PC-3 (cell line): ENCODE data around the gene WT1. TPM values are rescaled to one million over a fixed set of nuclear protein-coding genes. Genes with fewer than 3 reads are reported as not detected.
A peak's percentile ranks its signal among the peaks of the same experiment; 100 is the strongest.

Experiments
- ATAC-seq: fragments of 200-7000 bp; cut with Tn5 transposase; 2 replicates; pipeline ENCODE4 v1.9.1; 2020; ENCODE audit warnings: mild to moderate bottlenecking, moderate library complexity
- BruUV-seq: library from RNA; stranded (reverse); fragments of 400-500 nt; replicated peaks from 2 replicates; lab custom pipeline; 2021; lab: Mats Ljungman, UMichigan
- CTCF ChIA-PET: fragments of 300-600 bp; sonication (Branson Sonifier 250); formaldehyde crosslinking; loops from one replicate; lab custom pipeline; 2022; ENCODE audit warnings: antibody characterized with exemption; lab: Charles Lee
- POLR2A ChIA-PET: fragments of 300-600 bp; sonication (Branson Sonifier 250); formaldehyde crosslinking; loops from one replicate; lab custom pipeline; 2022; ENCODE audit warnings: antibody characterized with exemption; ENCODE audit not compliant: unreplicated experiment; lab: Charles Lee
- DNase-seq: peaks from one replicate; pipeline ENCODE4 v3.0.0-alpha.2; 2015
- H2AFZ ChIP-seq: fragments of 300-600 bp; sonication (generic); 2 replicates; pipeline ENCODE4 v1.6.0; 2016; ENCODE audit warnings: antibody characterized with exemption, low read length
- H3F3A ChIP-seq: fragments of 300-600 bp; sonication (generic); one replicate; pipeline ENCODE4 v1.6.0; 2017; ENCODE audit warnings: antibody characterized with exemption, low read length, control low read depth, mild to moderate bottlenecking; ENCODE audit not compliant: unreplicated experiment
- H3K27ac ChIP-seq: fragments of 300-600 bp; sonication (generic); 2 replicates; pipeline ENCODE4 v1.5.1; 2016; ENCODE audit warnings: mild to moderate bottlenecking, low read length
- H3K27me3 ChIP-seq: fragments of 300-600 bp; sonication (generic); 2 replicates; pipeline ENCODE4 v1.6.1; 2016; ENCODE audit warnings: low read length, mixed read lengths
- H3K36me3 ChIP-seq: fragments of 300-600 bp; sonication (generic); 2 replicates; pipeline ENCODE4 v1.6.1; 2016; ENCODE audit warnings: low read depth, mixed run types, low read length, mixed read lengths
- H3K4me1 ChIP-seq: fragments of 300-600 bp; sonication (generic); 2 replicates; pipeline ENCODE4 v1.5.1; 2016; ENCODE audit warnings: low read length; ENCODE audit not compliant: insufficient read depth
- H3K4me2 ChIP-seq: fragments of 300-600 bp; sonication (generic); 2 replicates; pipeline ENCODE4 v1.6.0; 2016; ENCODE audit warnings: low read length
- H3K4me3 ChIP-seq: fragments of 300-600 bp; sonication (generic); 2 replicates; pipeline ENCODE4 v1.5.1; 2016; ENCODE audit warnings: mild to moderate bottlenecking, low read length, mixed read lengths
- H3K79me2 ChIP-seq: fragments of 300-600 bp; sonication (generic); 2 replicates; pipeline ENCODE4 v1.6.1; 2017; ENCODE audit warnings: low read length, mixed read lengths
- H3K9ac ChIP-seq: fragments of 300-600 bp; sonication (generic); 2 replicates; pipeline ENCODE4 v1.6.0; 2016; ENCODE audit warnings: mild to moderate bottlenecking, low read length
- H3K9me2 ChIP-seq: fragments of 300-600 bp; sonication (generic); replicated peaks from 2 replicates; pipeline ENCODE4 v1.6.1; 2016; ENCODE audit warnings: mixed run types, low read length, mixed read lengths
- H3K9me3 ChIP-seq: fragments of 300-600 bp; sonication (generic); 2 replicates; pipeline ENCODE4 v1.6.1; 2016; ENCODE audit warnings: low read length, mixed read lengths
- H4K20me1 ChIP-seq: fragments of 300-600 bp; sonication (generic); 2 replicates; pipeline ENCODE4 v1.6.1; 2016; ENCODE audit warnings: low read length, mixed read lengths
- EZH2 ChIP-seq: fragments of 300-600 bp; sonication (generic); IDR thresholded peaks from one replicate; pipeline ENCODE4 v1.6.1; 2017; ENCODE audit warnings: antibody characterized with exemption, mild to moderate bottlenecking, low read length; ENCODE audit not compliant: unreplicated experiment
- EZH2phosphoT487 ChIP-seq: fragments of 300-600 bp; sonication (generic); IDR thresholded peaks from 2 replicates; pipeline ENCODE4 v1.6.1; 2018; ENCODE audit warnings: mild to moderate bottlenecking, antibody characterized with exemption, low read length, borderline replicate concordance
- intact Hi-C: fragments of 100-400 bp; cut with micrococcal nuclease; formaldehyde crosslinking; loops from 2 replicates; pipeline ENCODE4 v1.9.0; 2023
- total RNA-seq: library from RNA; depleted of rRNA; stranded (reverse); fragments of >200 nt; gene quantifications from 2 replicates; pipeline ENCODE4 v1.2.3, GENCODE V29; 2014
- TF ChIP-seq, protein P1 (sequence below): fragments of 300-600 bp; sonication (generic); conservative IDR thresholded peaks from 2 replicates; pipeline ENCODE4 v1.5.1; 2017; ENCODE audit warnings: antibody characterized with exemption, low read depth, mild to moderate bottlenecking, low read length

WT1 gene
- total RNA-seq, 1 experiment from 2014 or later, result 9.1 TPM

- no peak for ATAC-seq
- Histone ChIP-seq H2AFZ (no peak overlapping the region), H3K27ac (no peak overlapping the region), H3K9ac (no peak overlapping the region), H3K9me2 (no peaks in the 10 kb centered on the region), H3K36me3 (no peaks in the 10 kb centered on the region), H3K4me3 (no peak overlapping the region), H3K27me3 (no peaks in the 10 kb centered on the region), H3F3A (no peaks in the 10 kb centered on the region), H4K20me1 (no peaks in the 10 kb centered on the region), H3K79me2 (no peaks in the 10 kb centered on the region), H3K9me3 (no peaks in the 10 kb centered on the region), H3K4me2 (no peak overlapping the region), H3K4me1 (0 out of 2 replicates have a peak, but pooled peaks cover 4% of the 10 kb centered on the region)
- TF ChIP-seq, protein P1, sequence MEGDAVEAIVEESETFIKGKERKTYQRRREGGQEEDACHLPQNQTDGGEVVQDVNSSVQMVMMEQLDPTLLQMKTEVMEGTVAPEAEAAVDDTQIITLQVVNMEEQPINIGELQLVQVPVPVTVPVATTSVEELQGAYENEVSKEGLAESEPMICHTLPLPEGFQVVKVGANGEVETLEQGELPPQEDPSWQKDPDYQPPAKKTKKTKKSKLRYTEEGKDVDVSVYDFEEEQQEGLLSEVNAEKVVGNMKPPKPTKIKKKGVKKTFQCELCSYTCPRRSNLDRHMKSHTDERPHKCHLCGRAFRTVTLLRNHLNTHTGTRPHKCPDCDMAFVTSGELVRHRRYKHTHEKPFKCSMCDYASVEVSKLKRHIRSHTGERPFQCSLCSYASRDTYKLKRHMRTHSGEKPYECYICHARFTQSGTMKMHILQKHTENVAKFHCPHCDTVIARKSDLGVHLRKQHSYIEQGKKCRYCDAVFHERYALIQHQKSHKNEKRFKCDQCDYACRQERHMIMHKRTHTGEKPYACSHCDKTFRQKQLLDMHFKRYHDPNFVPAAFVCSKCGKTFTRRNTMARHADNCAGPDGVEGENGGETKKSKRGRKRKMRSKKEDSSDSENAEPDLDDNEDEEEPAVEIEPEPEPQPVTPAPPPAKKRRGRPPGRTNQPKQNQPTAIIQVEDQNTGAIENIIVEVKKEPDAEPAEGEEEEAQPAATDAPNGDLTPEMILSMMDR, result no peak
- TF ChIP-seq EZH2phosphoT487 (no peak), EZH2 (no peak)
- no TSS peak for BruUV-seq
- peak; percentile 8 for DNase-seq
- intact Hi-C loops, result loop anchor here (5.0 kb wide), 1 partner anchor 345 kb away; the partner anchor contains the start of gene CCDC73
- CTCF ChIA-PET, result interaction anchor here (0.6 kb wide), 1 partner anchor 60 kb away, joined by 3 read pairs; no protein-coding TSS in a partner anchor
- POLR2A ChIA-PET, result no interaction called here
Observed at GRCh38 chr11:32447252-32447651, 11.9 kb upstream of the WT1 start.

DNA sequence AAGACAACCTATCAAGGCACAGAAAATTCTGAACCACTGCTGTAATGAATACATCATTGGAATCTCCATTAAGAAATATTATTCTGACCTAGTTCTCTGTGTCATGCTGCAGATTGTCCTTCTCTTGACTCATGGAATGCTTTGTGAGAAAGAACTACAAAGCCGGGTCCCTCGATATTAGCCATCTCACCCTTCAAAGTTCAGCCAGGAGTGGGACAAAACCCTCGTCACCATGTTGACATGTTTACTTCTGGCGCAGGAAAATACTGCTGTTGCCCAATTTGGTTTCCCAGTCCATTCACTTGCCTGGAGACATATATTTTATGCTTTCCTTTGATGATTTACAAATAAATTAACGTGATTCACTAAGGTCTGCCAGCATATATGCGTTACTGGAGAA, 10.9 kb upstream of the WT1 start:
- ATAC-seq, result no peak
- intact Hi-C loops, result loop anchor here (5.0 kb wide), 1 partner anchor 346 kb away; the partner anchor contains the start of gene CCDC73
- no peak overlapping the region for H2AFZ ChIP-seq

DNA sequence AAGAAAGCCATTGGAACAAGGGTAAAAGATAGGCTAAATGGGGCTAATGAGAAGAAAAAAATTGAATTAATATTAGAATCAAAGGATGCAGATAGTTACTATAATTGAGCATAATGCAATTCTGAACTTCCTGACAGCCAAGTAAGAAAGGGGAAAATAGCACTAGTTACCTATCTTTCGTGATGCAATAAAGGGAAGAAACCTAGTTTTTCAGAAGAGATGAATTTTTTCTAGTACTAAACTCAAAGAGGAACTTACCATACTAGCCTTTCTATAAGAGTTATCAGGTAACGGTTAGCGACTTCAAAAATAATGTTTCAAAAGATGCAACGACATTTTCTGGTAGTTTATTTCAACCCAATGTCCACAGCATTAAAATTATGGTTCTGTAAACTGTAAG, 8.8 kb upstream of the WT1 start:
- no peaks in the 10 kb centered on the region for H3K9me2 ChIP-seq
- H3K79me2 ChIP-seq, result no peaks in the 10 kb centered on the region
- ChIA-PET POLR2A (no interaction called here), CTCF (no interaction called here)
- intact Hi-C loops, result no loop called here
- no peak overlapping the region for H3K9ac ChIP-seq
- no peak overlapping the region for H3K27ac ChIP-seq
- H2AFZ ChIP-seq, result no peak overlapping the region
- H3K4me2 ChIP-seq, result no peak overlapping the region
- no peak for TF ChIP-seq EZH2phosphoT487
- no peak for TF ChIP-seq EZH2
- TF ChIP-seq, protein P1, result no peak
- no peak for ATAC-seq
- no peak for DNase-seq
- H3K36me3 ChIP-seq, result no peaks in the 10 kb centered on the region
- no peaks in the 10 kb centered on the region for H3K27me3 ChIP-seq
- no TSS peak for BruUV-seq
- 0 out of 2 replicates have a peak, but pooled peaks cover 4% of the 10 kb centered on the region for H3K4me1 ChIP-seq
- H4K20me1 ChIP-seq, result no peaks in the 10 kb centered on the region
- H3F3A ChIP-seq, result no peaks in the 10 kb centered on the region
- no peaks in the 10 kb centered on the region for H3K9me3 ChIP-seq
- H3K4me3 ChIP-seq, result no peak overlapping the region

More for the DNA sequence above, 10.9 kb upstream of the WT1 start:
- DNase-seq, result no peak
- no TSS peak for BruUV-seq
- no peaks in the 10 kb centered on the region for H3K36me3 ChIP-seq
- no peaks in the 10 kb centered on the region for H4K20me1 ChIP-seq
- no peak for TF ChIP-seq EZH2
- POLR2A ChIA-PET, result no interaction called here
- H3K9me2 ChIP-seq, result no peaks in the 10 kb centered on the region
- H3K9me3 ChIP-seq, result no peaks in the 10 kb centered on the region
- no peak overlapping the region for H3K9ac ChIP-seq
- no peaks in the 10 kb centered on the region for H3K27me3 ChIP-seq
- no peaks in the 10 kb centered on the region for H3K79me2 ChIP-seq
- H3K4me3 ChIP-seq, result no peak overlapping the region
- no peaks in the 10 kb centered on the region for H3F3A ChIP-seq
- no peak overlapping the region for H3K4me2 ChIP-seq
- 0 out of 2 replicates have a peak, but pooled peaks cover 4% of the 10 kb centered on the region for H3K4me1 ChIP-seq
- H3K27ac ChIP-seq, result no peak overlapping the region
- CTCF ChIA-PET, result no interaction called here
